GM13976 (cell line): ENCODE results near the gene SLC66A2.

Experiments used
- DNase-seq: peaks from one replicate; pipeline ENCODE4 v3.0.0; 2012; ENCODE audit warnings: low spot score
- CTCF ChIP-seq: IDR thresholded peaks from 2 replicates; pipeline ENCODE4 v1.5.1; 2012; ENCODE audit warnings: borderline replicate concordance, mild to moderate bottlenecking; ENCODE audit not compliant: insufficient read depth; ENCODE audit errors: extremely low read depth, missing control alignments, control extremely low read depth
- in situ Hi-C: fragments of 300-500 bp; cut with MboI; formaldehyde crosslinking; loops from one replicate; pipeline ENCODE4 v1.12.0; 2022; ENCODE audit warnings: low sequenced_read_pairs, mixed read lengths, inconsistent platforms; ENCODE audit not compliant: unreplicated experiment

The SLC66A2 gene

GRCh38 chr18:79942786-79943607, 8.5 kb downstream of the SLC66A2 start:
- no peak for TF ChIP-seq CTCF
- no peak for DNase-seq
- in situ Hi-C loops = no loop called here

GRCh38 chr18:79942211-79942610, 9.2 kb downstream of the SLC66A2 start:
- no peak for TF ChIP-seq CTCF
- DNase-seq = no peak
- in situ Hi-C loops = no loop called here

GRCh38 chr18:79941473-79942119, 9.9 kb downstream of the SLC66A2 start:
- DNase-seq = no peak
- in situ Hi-C loops = no loop called here
- TF ChIP-seq CTCF = no peak

- DNase-seq = no peak
- TF ChIP-seq CTCF = no peak
- in situ Hi-C loops = no loop called here
Measured at GRCh38 chr18:79940814-79941472, 10.5 kb downstream of the SLC66A2 start.

- no peak for DNase-seq
- TF ChIP-seq CTCF = no peak
- in situ Hi-C loops = no loop called here
Measured at GRCh38 chr18:79940126-79940813, 11.2 kb downstream of the SLC66A2 start.

- DNase-seq = no peak
- TF ChIP-seq CTCF = no peak
- in situ Hi-C loops = no loop called here
Measured at GRCh38 chr18:79939096-79939495, 12.4 kb downstream of the SLC66A2 start.
